A549 (cell line): Measurements from ENCODE around the gene MOB1B.

Source experiments
- JUN ChIP-seq, 2 experiments: fragments of >200 bp; sonication (Bioruptor Twin); formaldehyde crosslinking; IDR thresholded peaks; 2 replicates in 1 of 2; 3 replicates in 1 of 2; pipeline ENCODE4 v1.6.1; 2016 to 2017
- RARB ChIP-seq: fragments of 250-450 bp; sonication (Bioruptor Pico); IDR thresholded peaks from 2 replicates; pipeline ENCODE4 v1.8.0; 2021; ENCODE audit warnings: mild to moderate bottlenecking, moderate library complexity

DNA sequence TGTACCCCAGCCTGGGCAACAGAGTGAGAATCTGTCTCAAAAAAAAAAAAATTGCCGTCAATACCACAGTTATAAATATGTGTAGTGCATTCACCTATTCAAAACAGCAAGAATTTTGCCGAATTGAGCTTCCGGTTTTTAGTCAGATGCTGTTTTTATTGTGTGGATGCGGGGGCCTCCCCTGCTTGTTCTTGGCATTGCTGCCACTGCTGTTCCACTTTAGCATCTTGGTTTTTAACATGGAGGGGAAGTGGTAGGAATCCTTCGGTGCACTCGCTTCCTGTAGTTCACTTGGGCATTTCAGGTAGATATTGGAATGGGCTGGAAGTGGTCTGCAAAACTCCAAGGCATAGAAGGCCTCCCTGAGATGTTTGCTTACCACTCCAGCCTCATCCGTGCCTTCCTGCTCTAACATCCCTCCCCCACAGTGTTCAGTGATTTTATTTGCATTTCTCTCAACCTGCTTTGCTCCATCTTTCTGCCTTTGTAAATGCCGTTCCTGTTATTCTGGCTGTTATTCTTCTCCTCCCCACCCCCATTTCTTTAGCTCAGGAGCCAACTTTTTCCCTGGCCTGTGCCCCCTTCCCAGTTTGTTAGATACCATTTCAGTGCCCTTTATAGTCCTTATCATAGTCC is 25.5 kb downstream of the MOB1B start:
- no peak for TF ChIP-seq JUN (IDR thresholded peaks at IDR 0.05)
- TF ChIP-seq RARB: no peak
